Endothelial cell of umbilical vein (primary cell): ENCODE data around the gene ADGRD1. TPM values are rescaled to one million over a fixed set of nuclear protein-coding genes. Genes with fewer than 3 reads are reported as not detected.

ENCODE experiments used
- BruUV-seq: library from RNA; stranded (reverse); fragments of 400-500 nt; replicated peaks from 2 replicates; lab custom pipeline; 2021; lab: Mats Ljungman, UMichigan
- CTCF ChIA-PET: fragments of 300-600, 350-600 bp; sonication (Branson Sonifier 250); formaldehyde crosslinking; loops from one replicate; lab custom pipeline; 2021; ENCODE audit warnings: antibody characterized with exemption, inconsistent platforms; lab: Charles Lee
- POLR2A ChIA-PET: fragments of 300-600, 350-600 bp; sonication (Branson Sonifier 250); formaldehyde crosslinking; loops from one replicate; lab custom pipeline; 2021; ENCODE audit warnings: antibody characterized with exemption, inconsistent platforms; lab: Charles Lee
- DNase-seq: peaks from one replicate; pipeline ENCODE4 v3.0.0-alpha.2; 2011; ENCODE audit warnings: low read depth, low spot score
- FAIRE-seq: peaks from 2 replicates; lab custom pipeline; 2011; peaks lifted over from hg19 to GRCh38; lab: Jason Lieb, UNC
- H2AFZ ChIP-seq: 2 replicates; pipeline ENCODE4 v1.6.0; 2012; ENCODE audit warnings: low read depth, low read length, control low read depth, inconsistent platforms
- H3K27ac ChIP-seq: 2 replicates; pipeline ENCODE4 v1.5.1; 2011; ENCODE audit warnings: low read depth, mild to moderate bottlenecking, control low read depth, low read length, moderate library complexity; ENCODE audit not compliant: insufficient read depth
- H3K27me3 ChIP-seq, 2 experiments: 2 replicates each; pipeline versions ENCODE4 v1.6.0 to v1.6.1; 2011; ENCODE audit warnings: low read length in 2 of 2, mixed read lengths in 1 of 2; ENCODE audit not compliant: control insufficient read depth in 2 of 2, insufficient read depth in 2 of 2
- H3K36me3 ChIP-seq, 2 experiments: 2 replicates in 1 of 2; 3 replicates in 1 of 2; pipeline ENCODE4 v1.5.1; 2011; ENCODE audit warnings: low read length in 2 of 2, mild to moderate bottlenecking in 1 of 2, moderate library complexity in 1 of 2; ENCODE audit not compliant: control insufficient read depth in 2 of 2, insufficient read depth in 2 of 2; ENCODE audit errors: extremely low read depth in 1 of 2
- H3K4me1 ChIP-seq: 3 replicates; pipeline ENCODE4 v1.5.1; 2011; ENCODE audit warnings: mild to moderate bottlenecking, low read length; ENCODE audit not compliant: control insufficient read depth, insufficient read depth; ENCODE audit errors: extremely low read depth
- H3K4me2 ChIP-seq: 2 replicates; pipeline ENCODE4 v1.6.1; 2011; ENCODE audit warnings: low read length, control low read depth, mixed read lengths; ENCODE audit not compliant: insufficient read depth
- H3K4me3 ChIP-seq, 3 experiments: fragments of 200-600 bp in 1 of 3; sonication (generic), shearing (Covaris generic) in 1 of 3; replicated peaks in 1 of 3; 2 replicates each; pipeline ENCODE4 v1.5.1; 2011 to 2016; ENCODE audit warnings: control low read depth in 3 of 3, low read length in 3 of 3, mild to moderate bottlenecking in 2 of 3, inconsistent platforms in 1 of 3, low read depth in 1 of 3, moderate library complexity in 1 of 3; ENCODE audit not compliant: insufficient read depth in 1 of 3
- H3K79me2 ChIP-seq: 2 replicates; pipeline ENCODE4 v1.6.0; 2012; ENCODE audit warnings: low read length, inconsistent platforms; ENCODE audit not compliant: control insufficient read depth, insufficient read depth
- H3K9ac ChIP-seq: replicated peaks from 2 replicates; pipeline ENCODE3; 2011; ENCODE audit warnings: low read length, control low read depth; ENCODE audit not compliant: insufficient read depth; ENCODE audit errors: extremely low read depth
- H3K9me1 ChIP-seq: replicated peaks from 3 replicates; pipeline ENCODE4 v1.6.0; 2011; ENCODE audit warnings: mild to moderate bottlenecking, low read length; ENCODE audit not compliant: control insufficient read depth, insufficient read depth; ENCODE audit errors: extremely low read depth
- H3K9me3 ChIP-seq: replicated peaks from 2 replicates; pipeline ENCODE4 v1.5.1; 2012; ENCODE audit warnings: low read length, inconsistent platforms; ENCODE audit not compliant: control insufficient read depth, insufficient read depth
- H4K20me1 ChIP-seq: replicated peaks from 2 replicates; pipeline ENCODE3; 2011; ENCODE audit warnings: mild to moderate bottlenecking, low read length; ENCODE audit not compliant: control insufficient read depth, insufficient read depth; ENCODE audit errors: extremely low read depth
- CTCF ChIP-seq, 2 donors: IDR thresholded peaks; 1 replicate in 1 of 2; 2 replicates in 1 of 2; pipeline ENCODE4 v1.5.1; 2011; ENCODE audit warnings: low read length in 2 of 2, mild to moderate bottlenecking in 2 of 2, moderate library complexity in 2 of 2, control low read depth in 1 of 2, inconsistent platforms in 1 of 2, low read depth in 1 of 2; ENCODE audit not compliant: insufficient read depth in 1 of 2; ENCODE audit errors: extremely low read depth in 1 of 2
- EZH2 ChIP-seq: IDR thresholded peaks from 2 replicates; pipeline ENCODE4 v1.6.1; 2012; ENCODE audit warnings: borderline replicate concordance, low read depth, mild to moderate bottlenecking, moderate library complexity, low read length, inconsistent platforms; ENCODE audit not compliant: severe bottlenecking
- FOS ChIP-seq: IDR thresholded peaks from 2 replicates; pipeline ENCODE4 v1.6.1; 2011; ENCODE audit warnings: mild to moderate bottlenecking, low read length, moderate library complexity, borderline replicate concordance; ENCODE audit not compliant: insufficient read depth
- GATA2 ChIP-seq: IDR thresholded peaks from 2 replicates; pipeline ENCODE4 v1.7.0; 2011; ENCODE audit warnings: low read depth, mild to moderate bottlenecking, moderate library complexity, mixed read lengths, low read length; ENCODE audit not compliant: insufficient read length, insufficient read depth
- JUN ChIP-seq: IDR thresholded peaks from 2 replicates; pipeline ENCODE4 v1.6.1; 2011; ENCODE audit warnings: borderline replicate concordance, low read depth; ENCODE audit not compliant: insufficient read length, insufficient read depth
- MAX ChIP-seq: IDR thresholded peaks from 2 replicates; pipeline ENCODE4 v1.6.1; 2011; ENCODE audit not compliant: insufficient read depth, insufficient read length
- MYC ChIP-seq: IDR thresholded peaks from one replicate; pipeline ENCODE4 v1.6.1; 2011; ENCODE audit warnings: mild to moderate bottlenecking, low read depth, low read length
- POLR2AphosphoS5 ChIP-seq: IDR thresholded peaks from 2 replicates; pipeline ENCODE4 v1.6.1; 2012; ENCODE audit warnings: low read depth, mild to moderate bottlenecking, control low read depth, low read length, moderate library complexity; ENCODE audit not compliant: insufficient read depth
- dilution Hi-C: fragments of 300-500 bp; cut with MboI; formaldehyde crosslinking; loops from one replicate; pipeline ENCODE4 v1.15.0; 2019; ENCODE audit warnings: low sequenced_read_pairs; ENCODE audit not compliant: extremely low pct_ligation_motif_present
- intact Hi-C: fragments of 100-400 bp; cut with micrococcal nuclease; formaldehyde crosslinking; loops from one replicate; pipeline ENCODE4 v1.10.0; 2022
- polyA plus RNA-seq, 4 experiments: library from polyadenylated mRNA; depleted of rRNA in 3 of 4; stranded (reverse) in 3 of 4; unstranded in 1 of 4; fragments of >200 nt; gene quantifications; 2 replicates each; pipeline versions ENCODE4 v1.2.1 to v1.2.3, GENCODE V29; 2011 to 2012; ENCODE audit warnings: missing spikeins in 1 of 4
- total RNA-seq: library from RNA; stranded (reverse); gene quantifications from 2 replicates; pipeline ENCODE4 v1.2.3, GENCODE V29; 2021

Gene ADGRD1
- total and polyA plus RNA-seq, 2 donors (not counting 3 experiments of a cell fraction or from before 2014, with no cell fraction given): 0.07 TPM; not detected in 1

GRCh38 chr12:131140069-131140435, 186.3 kb downstream of the ADGRD1 start:
- POLR2A ChIA-PET: no interaction called here
- BruUV-seq: no TSS peak
- no peak overlapping the region for H2AFZ ChIP-seq

More at GRCh38 chr12:131140069-131140435, 186.3 kb downstream of the ADGRD1 start:
- H3K4me2 ChIP-seq: no peak overlapping the region
- no peaks in the 10 kb centered on the region for H3K9me3 ChIP-seq
- dilution Hi-C loops (no loop called here), intact Hi-C loops (no loop called here)
- H3K27me3 ChIP-seq: no peaks in the 10 kb centered on the region
- H3K36me3 ChIP-seq: no peaks in the 10 kb centered on the region
- no peaks in the 10 kb centered on the region for H3K79me2 ChIP-seq
- no peaks in the 10 kb centered on the region for H4K20me1 ChIP-seq
- TF ChIP-seq FOS: no peak
- TF ChIP-seq JUN: no peak
- TF ChIP-seq GATA2: no peak
- no peak for TF ChIP-seq MAX
- TF ChIP-seq POLR2AphosphoS5: no peak
- no peak for TF ChIP-seq CTCF (IDR thresholded peaks at IDR 0.05; ENCODE audit: extremely low read depth in 1 of 2, insufficient read depth in 1 of 2, low read depth in 1 of 2, low read length in 2 of 2)
- TF ChIP-seq MYC: no peak
- no peak for TF ChIP-seq EZH2
- no peaks in the 10 kb centered on the region for H3K4me1 ChIP-seq
- no peak for DNase-seq
- no peak for FAIRE-seq
- H3K9ac ChIP-seq: no peak overlapping the region
- no peak overlapping the region for H3K4me3 ChIP-seq
- no peak overlapping the region for H3K27ac ChIP-seq
- CTCF ChIA-PET: no interaction called here
- no peaks in the 10 kb centered on the region for H3K9me1 ChIP-seq
